ENCODE results near the gene LRP1B. TPM values are rescaled to one million over a fixed set of nuclear protein-coding genes. Genes with fewer than 3 reads are reported as not detected.

The LRP1B gene
- polyA plus RNA-seq, 1 of the 3 experiments (the other 2 are of a cell fraction), result 0.28 TPM

GRCh38 chr2:140246957-140247356, 1883.9 kb downstream of the LRP1B start:
- no peaks in the 10 kb centered on the region for H3K4me1 ChIP-seq (ENCODE audit: control insufficient read depth in 1 of 2, insufficient read depth in 2 of 2, low read depth in 1 of 2, low read length in 1 of 2)
- H3K27me3 ChIP-seq (ENCODE audit: insufficient read depth), result no peaks in the 10 kb centered on the region
- H3K9me3 ChIP-seq, result no peaks in the 10 kb centered on the region
- CTCF ChIA-PET, result interaction anchor here (1.2 kb wide), 1 partner anchor 18 kb away, joined by 3 read pairs; no protein-coding TSS in a partner anchor
- H3K9ac ChIP-seq, result no peak overlapping the region
- WGBS (ENCODE audit: low lambda C conversion rate), result 56% methylated on average over 1 of the region's 1 CpG
- H3F3A ChIP-seq (replicated peaks; ENCODE audit: insufficient read depth), result no peaks in the 10 kb centered on the region
- no peak overlapping the region for H2AFZ ChIP-seq (ENCODE audit: low read depth)
- H3K4me2 ChIP-seq, result no peak overlapping the region
- H3K4me3 ChIP-seq (ENCODE audit: low read depth in 2 of 2, low read length in 1 of 2), result no peak overlapping the region
- no peaks in the 10 kb centered on the region for H4K20me1 ChIP-seq (ENCODE audit: insufficient read depth)
- H3K9me2 ChIP-seq, result no peaks in the 10 kb centered on the region
- no peak for DNase-seq
- POLR2A ChIA-PET, result no interaction called here
- TF ChIP-seq GATA2 (CRISPR knock-in tag; IDR thresholded peaks at IDR 0.05) (no peak), RCOR1 (IDR thresholded peaks at IDR 0.05; ENCODE audit: low read length) (no peak), MAX (IDR thresholded peaks at IDR 0.05; ENCODE audit: low read depth) (no peak), NFIC (IDR thresholded peaks at IDR 0.05; ENCODE audit: borderline replicate concordance) (no peak), USF2 (IDR thresholded peaks at IDR 0.05; ENCODE audit: borderline replicate concordance, low read depth, low read length) (no peak), GABPA (IDR thresholded peaks at IDR 0.05; ENCODE audit: low read depth) (no peak), MEF2A (IDR thresholded peaks at IDR 0.05; ENCODE audit: borderline replicate concordance, low read depth) (no peak), FOSL2 (IDR thresholded peaks at IDR 0.05; ENCODE audit: borderline replicate concordance, low read depth) (no peak)
- H3K27ac ChIP-seq (ENCODE audit: low read depth in 2 of 2, low read length in 1 of 2), result no peak overlapping the region
- no peaks in the 10 kb centered on the region for H3K36me3 ChIP-seq (replicated peaks in 1 of 2; ENCODE audit: control insufficient read depth in 1 of 2, insufficient read depth in 2 of 2, low read length in 1 of 2)
- no peaks in the 10 kb centered on the region for H3K79me2 ChIP-seq (ENCODE audit: insufficient read depth)

GRCh38 chr2:140246058-140246457, 1884.8 kb downstream of the LRP1B start:
- DNase-seq, result no peak
- ChIA-PET POLR2A (no interaction called here), CTCF (no interaction called here)
- no peak overlapping the region for H3K4me3 ChIP-seq (ENCODE audit: low read depth in 2 of 2, low read length in 1 of 2)
- H2AFZ ChIP-seq (ENCODE audit: low read depth), result no peak overlapping the region
- H3K4me2 ChIP-seq, result no peak overlapping the region
- no peak overlapping the region for H3K27ac ChIP-seq (ENCODE audit: low read depth in 2 of 2, low read length in 1 of 2)
- H3K79me2 ChIP-seq (ENCODE audit: insufficient read depth), result no peaks in the 10 kb centered on the region
- H3K9me3 ChIP-seq, result no peaks in the 10 kb centered on the region
- WGBS (ENCODE audit: low lambda C conversion rate), result 28% methylated on average over 1 of the region's 1 CpG
- no peaks in the 10 kb centered on the region for H3K36me3 ChIP-seq (replicated peaks in 1 of 2; ENCODE audit: control insufficient read depth in 1 of 2, insufficient read depth in 2 of 2, low read length in 1 of 2)
- no peak overlapping the region for H3K9ac ChIP-seq
- no peaks in the 10 kb centered on the region for H4K20me1 ChIP-seq (ENCODE audit: insufficient read depth)
- no peaks in the 10 kb centered on the region for H3K27me3 ChIP-seq (ENCODE audit: insufficient read depth)
- no peaks in the 10 kb centered on the region for H3K4me1 ChIP-seq (ENCODE audit: control insufficient read depth in 1 of 2, insufficient read depth in 2 of 2, low read depth in 1 of 2, low read length in 1 of 2)
- no peaks in the 10 kb centered on the region for H3F3A ChIP-seq (replicated peaks; ENCODE audit: insufficient read depth)
- TF ChIP-seq SMC3 (IDR thresholded peaks at IDR 0.05; ENCODE audit: low read depth, low read length) (no peak), RFX5 (IDR thresholded peaks at IDR 0.05; ENCODE audit: low read length) (no peak), PBX3 (IDR thresholded peaks at IDR 0.05) (no peak), CHD2 (IDR thresholded peaks at IDR 0.05; ENCODE audit: low read length, partially characterized antibody) (no peak), POLR2AphosphoS5 (IDR thresholded peaks at IDR 0.05; ENCODE audit: low read depth, low read length) (no peak), IRF3 (IDR thresholded peaks at IDR 0.05; ENCODE audit: low read depth, low read length) (no peak), MEF2A (IDR thresholded peaks at IDR 0.05; ENCODE audit: borderline replicate concordance, low read depth) (no peak), TCF12 (IDR thresholded peaks at IDR 0.05) (no peak), RAD21 (IDR thresholded peaks at IDR 0.05; ENCODE audit: low read length) (no peak), ZBTB33 (IDR thresholded peaks at IDR 0.05; ENCODE audit: borderline replicate concordance, low read depth) (no peak)
- no peaks in the 10 kb centered on the region for H3K9me2 ChIP-seq
